A549 (cell line): ENCODE data around the gene ADRB1. TPM values are rescaled to one million over a fixed set of nuclear protein-coding genes. Genes with fewer than 3 reads are reported as not detected.

Experiments used
- ATAC-seq, 2 experiments: fragments of 200-7000 bp in 1 of 2; fragments of >200 bp in 1 of 2; cut with Nextera tagmentation in 1 of 2; cut with Tn5 transposase in 1 of 2; 3 replicates each; pipeline versions ENCODE4 v1.8.0 to v1.9.1; 2018 to 2020; ENCODE audit warnings: mild to moderate bottlenecking in 1 of 2, moderate library complexity in 1 of 2
- CTCF ChIA-PET: fragments of 300-600 bp; sonication (Branson Sonifier 250); formaldehyde crosslinking; extraction: SDS; loops from one replicate; lab custom pipeline; 2021; ENCODE audit warnings: antibody characterized with exemption, inconsistent platforms; lab: Yijun Ruan, JAX
- POLR2A ChIA-PET: fragments of 350-600 bp; formaldehyde crosslinking; extraction: SDS; loops from one replicate; lab custom pipeline; 2021; ENCODE audit warnings: antibody characterized with exemption, inconsistent platforms; lab: Yijun Ruan, JAX
- DNase-seq, 2 experiments: peaks; one replicate each; pipeline versions ENCODE4 v3.0.0 to v3.0.0-alpha.2; 2011 to 2016; ENCODE audit warnings: low read depth in 1 of 2, low spot score in 1 of 2
- FAIRE-seq: peaks from 2 replicates; lab custom pipeline; 2011; peaks lifted over from hg19 to GRCh38; lab: Jason Lieb, UNC
- H3K27ac ChIP-seq, 2 experiments: fragments of >200 bp; sonication (Bioruptor Twin); formaldehyde crosslinking; 3 replicates each; pipeline ENCODE4 v1.5.1; 2016 to 2017
- H3K4me1 ChIP-seq: fragments of >200 bp; sonication (Bioruptor Twin); formaldehyde crosslinking; 3 replicates; pipeline ENCODE4 v1.6.1; 2016
- H3K4me2 ChIP-seq: fragments of >200 bp; sonication (Bioruptor Twin); formaldehyde crosslinking; 3 replicates; pipeline ENCODE4 v1.6.1; 2016
- H3K4me3 ChIP-seq: fragments of >200 bp; sonication (Bioruptor Twin); formaldehyde crosslinking; 3 replicates; pipeline ENCODE4 v1.5.1; 2016
- H3K9me3 ChIP-seq: fragments of >200 bp; sonication (Bioruptor Twin); formaldehyde crosslinking; 3 replicates; pipeline ENCODE4 v1.6.1; 2016
- CBX2 ChIP-seq: fragments of 200-600 bp; sonication (generic); IDR thresholded peaks from 2 replicates; pipeline ENCODE4 v1.6.1; 2016; ENCODE audit warnings: low read depth, mild to moderate bottlenecking, borderline replicate concordance
- CEBPB ChIP-seq, 2 experiments: fragments of >200 bp in 1 of 2; sonication (Bioruptor Twin) in 1 of 2; formaldehyde crosslinking in 1 of 2; IDR thresholded peaks; 2 replicates each; pipeline ENCODE4 v1.6.1; 2012 to 2016
- CHD2 ChIP-seq: fragments of 150-350 bp; IDR thresholded peaks from 2 replicates; pipeline ENCODE4 v1.6.1; 2014; ENCODE audit warnings: low read length; ENCODE audit not compliant: partially characterized antibody
- CHD4 ChIP-seq: fragments of 200-600 bp; sonication (generic); IDR thresholded peaks from 2 replicates; pipeline ENCODE4 v1.6.1; 2016; ENCODE audit warnings: antibody characterized with exemption, mild to moderate bottlenecking, borderline replicate concordance
- EP300 ChIP-seq, 2 experiments: fragments of >200 bp; sonication (Bioruptor Twin); formaldehyde crosslinking; IDR thresholded peaks; 2 replicates in 1 of 2; 3 replicates in 1 of 2; pipeline ENCODE4 v1.6.1; 2016 to 2017
- GATA3 ChIP-seq: IDR thresholded peaks from 2 replicates; pipeline ENCODE4 v1.6.1; 2012; ENCODE audit warnings: borderline replicate concordance
- HOXB5 ChIP-seq: fragments of 250-450 bp; sonication (Bioruptor Pico); IDR thresholded peaks from 2 replicates; pipeline ENCODE4 v1.5.0; 2020; ENCODE audit warnings: mild to moderate bottlenecking, moderate library complexity
- KDM1A ChIP-seq: fragments of 200-600 bp; sonication (generic); IDR thresholded peaks from 2 replicates; pipeline ENCODE4 v1.6.1; 2016; ENCODE audit warnings: low read depth, mild to moderate bottlenecking
- KDM5A ChIP-seq: fragments of 200-600 bp; sonication (generic); IDR thresholded peaks from 2 replicates; pipeline ENCODE4 v1.6.1; 2016; ENCODE audit warnings: antibody characterized with exemption, mild to moderate bottlenecking
- NFE2L2 ChIP-seq: fragments of 150-350 bp; conservative IDR thresholded peaks from 2 replicates; pipeline ENCODE4 v1.6.1; 2014; ENCODE audit warnings: low read length
- NR3C1 ChIP-seq: fragments of >200 bp; sonication (Bioruptor Twin); formaldehyde crosslinking; IDR thresholded peaks from 3 replicates; pipeline ENCODE4 v1.6.1; 2017
- POLR2A ChIP-seq: IDR thresholded peaks from 2 replicates; pipeline ENCODE4 v1.6.1; 2012; ENCODE audit warnings: mild to moderate bottlenecking, low read length
- RCOR1 ChIP-seq: fragments of 150-350 bp; IDR thresholded peaks from 2 replicates; pipeline ENCODE4 v1.6.1; 2014; ENCODE audit warnings: antibody characterized with exemption, low read length, low read depth
- SMC3 ChIP-seq: fragments of >200 bp; sonication (Bioruptor Twin); formaldehyde crosslinking; IDR thresholded peaks from 3 replicates; pipeline ENCODE4 v1.6.1; 2018; ENCODE audit warnings: inconsistent platforms
- ZSCAN20 ChIP-seq: fragments of 250-450 bp; sonication (Bioruptor Pico); IDR thresholded peaks from 2 replicates; pipeline ENCODE4 v1.8.0; 2022; ENCODE audit warnings: mild to moderate bottlenecking, moderate library complexity
- WGBS: methylation state at CpG from one replicate; pipeline ENCODE4 v1.1.6; 2017; ENCODE audit errors: missing lambda C conversion rate; 5-methylcytosine and 5-hydroxymethylcytosine counted together
- polyA plus RNA-seq, 4 experiments: library from polyadenylated mRNA; depleted of rRNA in 3 of 4; stranded (reverse); fragments of >200 nt; fragmentation: RNase III in 1 of 4; extraction: RNeasy Plus Mini Kit Qiagen cat#74134 plus additional on column Dnase treatment in 1 of 4; gene quantifications; 2 replicates in 3 of 4; 3 replicates in 1 of 4; pipeline ENCODE4 v1.2.3, GENCODE V29; 2011 to 2017
- TF ChIP-seq, protein P1 (sequence below): IDR thresholded peaks from 2 replicates; pipeline ENCODE4 v1.6.1; 2012
- TF ChIP-seq, protein P2 (sequence below): fragments of >200 bp; sonication (Bioruptor Twin); formaldehyde crosslinking; IDR thresholded peaks from 3 replicates; pipeline ENCODE4 v1.5.1; 2016
- TF ChIP-seq, protein P3 (sequence below): fragments of 150-350 bp; IDR thresholded peaks from 2 replicates; pipeline ENCODE4 v1.6.1; 2014; ENCODE audit warnings: low read depth, mild to moderate bottlenecking, low read length
- TF ChIP-seq, protein P4 (sequence below): fragments of 200-600 bp; sonication (generic); IDR thresholded peaks from 2 replicates; pipeline ENCODE4 v1.6.1; 2016; ENCODE audit warnings: antibody characterized with exemption, mild to moderate bottlenecking, moderate library complexity

ADRB1 gene
- polyA plus RNA-seq, 2 of the 4 experiments (the other 2 are of a cell fraction): 0.58 to 0.75 TPM

DNA sequence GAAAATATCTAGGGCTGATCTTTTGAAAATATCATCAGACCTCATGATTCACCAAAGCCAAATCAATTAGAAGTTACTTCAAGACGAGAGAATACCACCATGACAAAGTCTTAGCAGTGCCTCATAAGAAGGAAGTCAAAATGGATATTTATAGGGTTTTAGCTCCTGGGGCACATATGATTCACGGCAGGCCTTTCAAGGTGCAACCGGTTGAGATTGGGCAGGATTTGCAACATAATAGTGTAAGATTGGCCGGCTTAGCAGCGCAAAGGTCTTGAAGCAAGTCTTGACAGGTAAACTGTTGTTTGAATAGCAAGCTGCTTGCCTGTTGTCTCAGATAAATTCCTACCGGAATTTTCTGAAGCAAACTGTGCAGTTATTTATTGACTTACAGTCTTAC is 17.5 kb downstream of the ADRB1 start:
- CTCF ChIA-PET: interaction anchor here (1.7 to 1.8 kb wide), 2 partner anchors 14 to 41 kb away, joined by 6 to 8 read pairs; no protein-coding TSS in a partner anchor

DNA sequence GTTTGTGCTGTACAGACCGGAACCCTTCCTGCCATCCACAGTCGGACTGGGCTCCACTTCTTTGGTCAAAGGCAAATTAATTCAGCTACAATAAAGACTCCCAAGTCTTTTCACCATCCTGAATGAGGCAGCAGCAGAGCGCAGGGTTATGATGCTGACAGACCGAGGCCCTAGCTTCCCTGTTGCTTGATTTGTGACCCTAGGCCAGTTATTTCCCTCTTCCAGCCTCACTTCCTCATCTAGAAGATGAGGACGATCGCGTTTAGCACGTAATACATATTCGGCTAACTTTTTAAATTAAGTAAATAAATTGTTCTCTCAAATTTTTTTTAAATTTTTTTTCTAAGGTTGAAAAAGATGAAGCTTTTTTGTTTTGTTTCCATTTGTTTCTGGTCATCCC is 18.1 kb downstream of the ADRB1 start:
- 90% methylated on average over 9 of the region's 9 CpGs for WGBS
- peaks cover 6% of the 10 kb centered on the region; the same call in 1 of the 3 replicates for H3K4me1 ChIP-seq
- no peak overlapping the region for H3K4me2 ChIP-seq
- H3K9me3 ChIP-seq: no peaks in the 10 kb centered on the region
- no peak overlapping the region for H3K27ac ChIP-seq
- DNase-seq (no peak), FAIRE-seq (no peak)
- TF ChIP-seq CBX2 (no peak), KDM1A (no peak), KDM5A (no peak), NR3C1 (no peak), CEBPB (IDR thresholded peaks at IDR 0.05) (no peak), ZSCAN20 (CRISPR knock-in tag) (no peak), NFE2L2 (no peak), POLR2A (no peak), HOXB5 (CRISPR knock-in tag) (no peak), SMC3 (no peak), RCOR1 (no peak)
- TF ChIP-seq, protein P1, sequence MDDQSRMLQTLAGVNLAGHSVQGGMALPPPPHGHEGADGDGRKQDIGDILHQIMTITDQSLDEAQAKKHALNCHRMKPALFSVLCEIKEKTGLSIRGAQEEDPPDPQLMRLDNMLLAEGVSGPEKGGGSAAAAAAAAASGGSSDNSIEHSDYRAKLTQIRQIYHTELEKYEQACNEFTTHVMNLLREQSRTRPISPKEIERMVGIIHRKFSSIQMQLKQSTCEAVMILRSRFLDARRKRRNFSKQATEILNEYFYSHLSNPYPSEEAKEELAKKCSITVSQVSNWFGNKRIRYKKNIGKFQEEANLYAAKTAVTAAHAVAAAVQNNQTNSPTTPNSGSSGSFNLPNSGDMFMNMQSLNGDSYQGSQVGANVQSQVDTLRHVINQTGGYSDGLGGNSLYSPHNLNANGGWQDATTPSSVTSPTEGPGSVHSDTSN: no peak
- TF ChIP-seq, protein P2, sequence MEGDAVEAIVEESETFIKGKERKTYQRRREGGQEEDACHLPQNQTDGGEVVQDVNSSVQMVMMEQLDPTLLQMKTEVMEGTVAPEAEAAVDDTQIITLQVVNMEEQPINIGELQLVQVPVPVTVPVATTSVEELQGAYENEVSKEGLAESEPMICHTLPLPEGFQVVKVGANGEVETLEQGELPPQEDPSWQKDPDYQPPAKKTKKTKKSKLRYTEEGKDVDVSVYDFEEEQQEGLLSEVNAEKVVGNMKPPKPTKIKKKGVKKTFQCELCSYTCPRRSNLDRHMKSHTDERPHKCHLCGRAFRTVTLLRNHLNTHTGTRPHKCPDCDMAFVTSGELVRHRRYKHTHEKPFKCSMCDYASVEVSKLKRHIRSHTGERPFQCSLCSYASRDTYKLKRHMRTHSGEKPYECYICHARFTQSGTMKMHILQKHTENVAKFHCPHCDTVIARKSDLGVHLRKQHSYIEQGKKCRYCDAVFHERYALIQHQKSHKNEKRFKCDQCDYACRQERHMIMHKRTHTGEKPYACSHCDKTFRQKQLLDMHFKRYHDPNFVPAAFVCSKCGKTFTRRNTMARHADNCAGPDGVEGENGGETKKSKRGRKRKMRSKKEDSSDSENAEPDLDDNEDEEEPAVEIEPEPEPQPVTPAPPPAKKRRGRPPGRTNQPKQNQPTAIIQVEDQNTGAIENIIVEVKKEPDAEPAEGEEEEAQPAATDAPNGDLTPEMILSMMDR: no peak
- TF ChIP-seq, protein P3, sequence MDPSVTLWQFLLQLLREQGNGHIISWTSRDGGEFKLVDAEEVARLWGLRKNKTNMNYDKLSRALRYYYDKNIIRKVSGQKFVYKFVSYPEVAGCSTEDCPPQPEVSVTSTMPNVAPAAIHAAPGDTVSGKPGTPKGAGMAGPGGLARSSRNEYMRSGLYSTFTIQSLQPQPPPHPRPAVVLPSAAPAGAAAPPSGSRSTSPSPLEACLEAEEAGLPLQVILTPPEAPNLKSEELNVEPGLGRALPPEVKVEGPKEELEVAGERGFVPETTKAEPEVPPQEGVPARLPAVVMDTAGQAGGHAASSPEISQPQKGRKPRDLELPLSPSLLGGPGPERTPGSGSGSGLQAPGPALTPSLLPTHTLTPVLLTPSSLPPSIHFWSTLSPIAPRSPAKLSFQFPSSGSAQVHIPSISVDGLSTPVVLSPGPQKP: no peak
- TF ChIP-seq, all 56 proteins: peak for 0
- no peak for ATAC-seq
- ChIA-PET POLR2A (no interaction called here), CTCF (interaction anchor here (0.6 to 1.9 kb wide), 4 partner anchors 15 to 356 kb away, joined by 3 to 6 read pairs (median 4); no protein-coding TSS in a partner anchor)
- H3K4me3 ChIP-seq: no peak overlapping the region

More for the DNA sequence above, 17.5 kb downstream of the ADRB1 start:
- peaks cover 6% of the 10 kb centered on the region; the same call in 1 of the 3 replicates for H3K4me1 ChIP-seq
- ATAC-seq: no peak
- FAIRE-seq: no peak
- no peaks in the 10 kb centered on the region for H3K9me3 ChIP-seq
- WGBS: 86% methylated on average over 6 of the region's 6 CpGs
- H3K4me2 ChIP-seq: no peak overlapping the region
- TF ChIP-seq CHD4 (no peak), CHD2 (no peak), EP300 (IDR thresholded peaks at IDR 0.05) (no peak), GATA3 (no peak)
- TF ChIP-seq, protein P4, sequence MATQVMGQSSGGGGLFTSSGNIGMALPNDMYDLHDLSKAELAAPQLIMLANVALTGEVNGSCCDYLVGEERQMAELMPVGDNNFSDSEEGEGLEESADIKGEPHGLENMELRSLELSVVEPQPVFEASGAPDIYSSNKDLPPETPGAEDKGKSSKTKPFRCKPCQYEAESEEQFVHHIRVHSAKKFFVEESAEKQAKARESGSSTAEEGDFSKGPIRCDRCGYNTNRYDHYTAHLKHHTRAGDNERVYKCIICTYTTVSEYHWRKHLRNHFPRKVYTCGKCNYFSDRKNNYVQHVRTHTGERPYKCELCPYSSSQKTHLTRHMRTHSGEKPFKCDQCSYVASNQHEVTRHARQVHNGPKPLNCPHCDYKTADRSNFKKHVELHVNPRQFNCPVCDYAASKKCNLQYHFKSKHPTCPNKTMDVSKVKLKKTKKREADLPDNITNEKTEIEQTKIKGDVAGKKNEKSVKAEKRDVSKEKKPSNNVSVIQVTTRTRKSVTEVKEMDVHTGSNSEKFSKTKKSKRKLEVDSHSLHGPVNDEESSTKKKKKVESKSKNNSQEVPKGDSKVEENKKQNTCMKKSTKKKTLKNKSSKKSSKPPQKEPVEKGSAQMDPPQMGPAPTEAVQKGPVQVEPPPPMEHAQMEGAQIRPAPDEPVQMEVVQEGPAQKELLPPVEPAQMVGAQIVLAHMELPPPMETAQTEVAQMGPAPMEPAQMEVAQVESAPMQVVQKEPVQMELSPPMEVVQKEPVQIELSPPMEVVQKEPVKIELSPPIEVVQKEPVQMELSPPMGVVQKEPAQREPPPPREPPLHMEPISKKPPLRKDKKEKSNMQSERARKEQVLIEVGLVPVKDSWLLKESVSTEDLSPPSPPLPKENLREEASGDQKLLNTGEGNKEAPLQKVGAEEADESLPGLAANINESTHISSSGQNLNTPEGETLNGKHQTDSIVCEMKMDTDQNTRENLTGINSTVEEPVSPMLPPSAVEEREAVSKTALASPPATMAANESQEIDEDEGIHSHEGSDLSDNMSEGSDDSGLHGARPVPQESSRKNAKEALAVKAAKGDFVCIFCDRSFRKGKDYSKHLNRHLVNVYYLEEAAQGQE: no peak
- TF ChIP-seq, protein P3: no peak
- TF ChIP-seq, protein P2: no peak
- H3K27ac ChIP-seq: no peak overlapping the region
- no peak overlapping the region for H3K4me3 ChIP-seq
- POLR2A ChIA-PET: no interaction called here
- DNase-seq: no peak
